Stimulated activated effector memory CD8-positive, alpha-beta T cell treated with anti-CD3 and anti-CD28 coated beads, Interleukin-12 subunit alpha, Interleukin-12 subunit beta, amount 100 ng/mL, for 72 hours (primary cell): ENCODE data around the gene CFDP1.
"Not testable (repeated sequence)": the region's sequence is repeated elsewhere in the genome, so short reads cannot be mapped to it uniquely, and the experiment has no call there.

Experiments
- ATAC-seq: fragments of 150-1000 bp; cut with Tn5 transposase; 2 replicates; pipeline ENCODE4 v1.10.0; 2021
- DNase-seq, 2 donors: peaks; one replicate each; pipeline ENCODE4 v3.0.0; 2021 to 2022; ENCODE audit warnings: low spot score in 2 of 2
- H3K27ac Mint-ChIP-seq: one replicate; pipeline ENCODE4 v1.8.0; 2022; ENCODE audit warnings: mild to moderate bottlenecking, mixed read lengths
- H3K36me3 Mint-ChIP-seq: one replicate; pipeline ENCODE4 v1.8.0; 2022; ENCODE audit warnings: mild to moderate bottlenecking, mixed read lengths
- H3K4me1 Mint-ChIP-seq: one replicate; pipeline ENCODE4 v1.8.0; 2022; ENCODE audit warnings: mixed read lengths
- H3K4me3 Mint-ChIP-seq: one replicate; pipeline ENCODE4 v1.8.0; 2022; ENCODE audit warnings: mild to moderate bottlenecking, mixed read lengths
- H3K9me3 Mint-ChIP-seq: one replicate; pipeline ENCODE4 v1.8.0; 2022; ENCODE audit warnings: mixed read lengths

The CFDP1 gene

GRCh38 chr16:75289189-75289588 is 144.1 kb downstream of the CFDP1 start:
- peaks cover 45% of the 10 kb centered on the region for H3K36me3 Mint-ChIP-seq
- no peak for DNase-seq
- peak overlapping the region; percentile 57 for H3K27ac Mint-ChIP-seq

DNA sequence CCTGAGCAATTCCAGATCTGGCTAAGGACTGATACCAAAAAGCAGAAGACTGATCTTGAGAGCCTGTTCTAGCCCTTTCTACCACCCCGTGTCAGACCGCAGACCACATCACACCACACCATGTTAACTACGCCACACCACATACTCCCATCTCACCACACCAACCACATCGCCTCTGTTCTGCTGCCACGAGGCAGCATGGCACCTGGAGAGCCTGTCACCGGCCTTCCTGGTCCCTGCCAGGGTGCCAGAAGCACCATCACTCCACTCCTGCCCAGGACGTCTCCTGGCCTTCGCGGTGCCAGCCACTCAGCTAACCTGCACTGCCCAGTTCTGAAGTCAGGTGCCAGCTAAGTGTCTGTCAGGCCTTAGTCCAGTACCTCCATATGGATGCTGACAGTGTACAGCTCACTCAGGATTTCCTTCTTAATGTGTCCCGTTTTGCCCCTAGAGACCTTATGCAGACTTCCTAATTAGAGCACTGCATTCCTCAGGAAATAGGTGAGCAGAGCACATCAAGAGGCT is 144.6 kb downstream of the CFDP1 start:
- Mint-ChIP-seq H3K4me3 (peak overlapping the region; percentile 18), H3K36me3 (peaks cover 40% of the 10 kb centered on the region), H3K27ac (peak overlapping the region; percentile 57), H3K4me1 (peaks cover 22% of the 10 kb centered on the region), H3K9me3 (no peaks in the 10 kb centered on the region)
- peak; percentile 92 for ATAC-seq
- DNase-seq: peak; percentile 21 to 70

More at GRCh38 chr16:75289189-75289588, 144.1 kb downstream of the CFDP1 start:
- peaks cover 22% of the 10 kb centered on the region for H3K4me1 Mint-ChIP-seq
- no peak for ATAC-seq
- H3K4me3 Mint-ChIP-seq: peak overlapping the region; percentile 18
- no peaks in the 10 kb centered on the region for H3K9me3 Mint-ChIP-seq

DNA sequence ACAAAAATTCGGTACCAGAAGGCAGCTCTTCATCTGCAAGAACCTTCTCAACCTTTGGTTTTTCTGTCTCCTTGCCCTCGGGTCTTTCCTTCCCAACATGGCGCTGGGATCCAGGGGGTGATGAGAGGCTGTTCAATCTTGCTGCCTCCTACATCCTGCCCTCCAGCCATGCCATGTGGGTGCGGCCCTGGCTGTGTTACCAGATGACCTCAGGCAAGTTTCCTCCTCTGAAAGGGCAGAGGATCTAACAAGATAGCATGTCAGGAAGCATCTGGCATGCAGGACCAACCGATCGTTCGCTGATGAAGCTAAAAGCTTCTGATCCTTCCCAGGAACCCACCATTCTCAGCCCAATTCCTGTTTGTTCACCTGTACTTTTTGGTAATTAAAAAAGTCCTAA is 145.1 kb downstream of the CFDP1 start:
- H3K27ac Mint-ChIP-seq: peak overlapping the region; percentile 57
- H3K4me3 Mint-ChIP-seq: peak overlapping the region; percentile 18
- no peaks in the 10 kb centered on the region for H3K9me3 Mint-ChIP-seq
- no peak for DNase-seq
- peak; percentile 47 for ATAC-seq
- peaks cover 36% of the 10 kb centered on the region for H3K36me3 Mint-ChIP-seq
- H3K4me1 Mint-ChIP-seq: peaks cover 22% of the 10 kb centered on the region

GRCh38 chr16:75287708-75288107 is 145.6 kb downstream of the CFDP1 start:
- no peaks in the 10 kb centered on the region for H3K9me3 Mint-ChIP-seq
- H3K27ac Mint-ChIP-seq: peak overlapping the region; percentile 57
- peaks cover 22% of the 10 kb centered on the region for H3K4me1 Mint-ChIP-seq
- H3K4me3 Mint-ChIP-seq: no peak overlapping the region
- ATAC-seq (no peak), DNase-seq (no peak)
- peaks cover 31% of the 10 kb centered on the region for H3K36me3 Mint-ChIP-seq

DNA sequence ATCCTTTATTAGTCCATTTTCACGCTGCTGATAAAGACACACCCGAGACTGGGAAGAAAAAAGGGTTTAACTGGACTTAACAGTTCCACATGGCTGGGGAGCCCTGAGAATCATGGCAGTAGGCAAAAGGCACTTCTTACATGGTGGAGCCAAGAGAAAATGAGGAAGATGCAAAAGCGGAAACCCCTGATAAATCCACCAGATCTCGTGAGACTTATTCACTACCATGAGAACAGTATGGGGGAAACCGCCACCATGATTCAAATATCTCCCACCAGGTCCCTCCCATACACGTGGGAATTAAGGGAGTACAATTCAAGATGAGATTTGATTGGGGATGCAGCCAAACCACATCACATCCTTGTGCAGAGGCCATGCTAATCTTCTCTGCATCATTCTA is 146.9 kb downstream of the CFDP1 start:
- ATAC-seq (no peak), DNase-seq (no peak)
- H3K36me3 Mint-ChIP-seq: peaks cover 18% of the 10 kb centered on the region
- no peak overlapping the region for H3K4me3 Mint-ChIP-seq
- H3K27ac Mint-ChIP-seq: no peak overlapping the region
- no peaks in the 10 kb centered on the region for H3K9me3 Mint-ChIP-seq
- H3K4me1 Mint-ChIP-seq: peaks cover 22% of the 10 kb centered on the region

GRCh38 chr16:75282466-75283281 is 150.6 kb downstream of the CFDP1 start:
- H3K36me3 Mint-ChIP-seq: peaks cover 5% of the 10 kb centered on the region
- no peak overlapping the region for H3K27ac Mint-ChIP-seq
- no peaks in the 10 kb centered on the region for H3K9me3 Mint-ChIP-seq
- ATAC-seq: no peak
- H3K4me3 Mint-ChIP-seq: no peak overlapping the region
- no peak for DNase-seq
- peaks cover 12% of the 10 kb centered on the region for H3K4me1 Mint-ChIP-seq

DNA sequence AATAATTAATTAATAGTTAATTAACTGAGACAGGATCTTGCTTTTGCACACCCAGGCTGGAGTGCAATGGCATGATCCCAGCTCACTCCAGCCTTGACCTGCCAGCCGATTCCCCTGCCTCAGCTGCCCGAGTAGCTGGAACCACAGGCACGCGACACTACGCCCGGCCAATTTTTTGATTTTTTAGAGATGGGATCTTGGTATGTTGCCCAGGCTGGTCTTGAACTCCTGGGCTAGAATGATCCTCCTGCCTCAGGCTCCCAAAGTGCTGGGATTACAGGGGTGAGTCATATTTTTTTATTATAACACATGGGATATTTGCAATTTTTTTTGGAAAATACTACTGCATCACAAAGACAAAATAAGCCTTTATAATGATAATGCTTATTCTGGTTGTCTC is 151.5 kb downstream of the CFDP1 start:
- no peak overlapping the region for H3K4me3 Mint-ChIP-seq
- peaks cover 5% of the 10 kb centered on the region for H3K36me3 Mint-ChIP-seq
- no peak overlapping the region for H3K27ac Mint-ChIP-seq
- DNase-seq (no peak), ATAC-seq (no peak)
- H3K4me1 Mint-ChIP-seq: peaks cover 6% of the 10 kb centered on the region
- H3K9me3 Mint-ChIP-seq: no peaks in the 10 kb centered on the region

DNA sequence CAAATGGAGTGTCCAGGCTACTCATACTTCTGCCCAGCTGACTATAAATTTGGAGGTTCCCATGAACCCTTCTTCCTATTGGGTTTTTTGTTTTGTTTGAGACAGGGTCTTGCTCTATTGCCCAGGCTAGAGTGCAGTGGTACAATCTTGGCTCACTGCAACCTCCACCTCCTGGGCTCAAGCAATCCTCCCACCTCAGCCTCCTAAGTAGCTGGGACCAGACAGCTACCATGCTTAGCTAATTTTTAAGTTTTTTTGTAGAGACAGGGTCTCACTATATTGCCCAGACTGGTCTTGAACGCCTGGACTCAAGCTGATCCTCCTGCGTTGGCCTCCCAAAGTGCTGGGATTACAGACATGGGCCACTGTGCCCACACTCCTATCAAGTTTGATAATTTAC is 152.3 kb downstream of the CFDP1 start:
- not testable (repeated sequence) for H3K27ac Mint-ChIP-seq, H3K36me3 Mint-ChIP-seq, H3K4me1 Mint-ChIP-seq, H3K9me3 Mint-ChIP-seq, H3K4me3 Mint-ChIP-seq, ATAC-seq, DNase-seq

DNA sequence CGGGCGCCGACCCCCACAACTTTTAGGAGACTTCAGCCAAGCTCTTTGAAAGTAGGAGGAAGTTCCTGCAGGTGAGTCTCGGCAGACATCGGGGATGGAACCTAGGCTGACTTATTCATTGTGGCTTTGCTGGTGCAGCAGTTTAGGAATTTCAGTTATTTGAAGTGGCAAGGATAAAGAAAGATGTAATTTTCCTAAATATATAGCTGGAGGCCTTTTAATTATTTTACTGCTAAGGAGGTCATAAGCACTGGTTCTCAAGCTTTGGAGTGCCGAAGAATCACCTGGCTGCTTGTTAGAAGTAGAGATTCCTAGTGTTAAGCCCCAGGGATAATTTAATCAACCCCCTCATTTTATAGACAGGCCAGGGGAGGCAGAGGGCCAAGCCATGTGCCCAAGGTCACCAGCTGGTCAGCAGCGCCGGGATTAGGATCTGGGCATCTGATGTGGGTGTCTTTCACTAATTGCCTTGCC is 152.9 kb downstream of the CFDP1 start:
- Mint-ChIP-seq H3K9me3 (no peaks in the 10 kb centered on the region), H3K27ac (no peak overlapping the region), H3K4me1 (peaks cover 6% of the 10 kb centered on the region), H3K4me3 (no peak overlapping the region), H3K36me3 (peaks cover 1% of the 10 kb centered on the region)
- DNase-seq (no peak), ATAC-seq (no peak)

DNA sequence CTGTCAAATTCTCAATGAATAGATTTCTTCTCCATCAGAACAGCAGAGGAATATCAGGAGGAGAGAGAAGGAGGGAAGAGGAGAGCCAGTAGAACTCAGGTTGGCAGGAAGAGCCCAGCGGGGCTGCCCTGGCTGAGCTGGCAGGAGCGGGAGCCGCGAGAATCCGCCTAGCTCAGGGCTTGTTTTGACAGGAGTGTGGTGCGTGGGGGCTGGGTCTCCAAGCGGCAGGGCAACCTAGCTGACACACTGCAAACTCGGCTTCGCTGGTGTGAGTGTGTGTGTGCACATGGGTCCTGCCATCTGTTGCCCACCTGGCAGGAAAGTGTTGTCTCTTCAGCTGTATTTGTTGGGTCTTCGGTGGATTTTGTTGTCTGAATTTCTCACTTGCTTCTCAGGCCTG is 154.0 kb downstream of the CFDP1 start:
- Mint-ChIP-seq H3K9me3 (no peaks in the 10 kb centered on the region), H3K4me1 (peaks cover 13% of the 10 kb centered on the region), H3K4me3 (no peak overlapping the region), H3K36me3 (no peaks in the 10 kb centered on the region), H3K27ac (no peak overlapping the region)
- no peak for ATAC-seq
- no peak for DNase-seq

DNA sequence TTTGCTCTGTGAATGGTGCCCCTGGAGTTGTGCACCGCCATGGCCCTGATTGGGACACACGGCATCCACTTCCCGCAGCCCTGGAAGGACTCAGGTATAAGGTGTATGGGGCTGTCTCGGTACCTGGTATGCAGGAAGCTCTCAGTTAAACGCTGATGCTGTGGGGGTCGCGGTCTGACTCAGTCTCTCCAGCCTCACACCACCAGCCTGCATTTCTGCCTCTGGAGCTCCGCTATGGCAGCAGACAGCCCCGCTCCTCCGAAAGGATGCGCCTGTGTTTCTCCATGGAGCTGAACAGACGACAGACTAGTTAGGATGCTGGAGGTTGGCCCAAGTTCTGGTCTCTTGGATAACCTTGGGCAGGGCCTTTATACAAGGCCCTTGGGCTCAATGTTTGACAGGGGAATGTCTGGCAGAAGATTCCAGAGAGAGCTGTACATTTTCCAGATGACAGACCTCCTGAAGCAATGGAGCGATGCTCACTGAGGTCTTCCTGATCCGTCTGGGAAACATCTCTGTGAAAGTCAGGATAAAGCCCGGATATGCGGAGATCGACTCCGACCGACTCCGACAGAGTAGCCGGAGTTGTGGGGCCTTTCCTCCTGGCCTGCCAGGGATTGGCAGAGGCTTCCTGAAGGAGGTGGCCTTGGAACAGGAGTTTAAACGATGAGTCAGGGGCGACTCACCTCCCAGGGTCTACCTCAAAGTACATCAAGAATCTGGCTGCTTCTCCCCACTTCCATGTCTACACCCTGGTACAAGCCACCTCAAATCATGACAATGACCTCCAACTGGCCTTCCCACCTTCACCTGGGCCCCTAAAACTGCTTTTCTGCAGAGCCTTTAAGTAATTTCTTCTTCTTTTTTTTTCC is 160.0 kb downstream of the CFDP1 start:
- ATAC-seq: no peak
- Mint-ChIP-seq H3K4me3 (no peak overlapping the region), H3K9me3 (no peaks in the 10 kb centered on the region), H3K36me3 (no peaks in the 10 kb centered on the region), H3K4me1 (peaks cover 7% of the 10 kb centered on the region), H3K27ac (no peak overlapping the region)
- DNase-seq: no peak

DNA sequence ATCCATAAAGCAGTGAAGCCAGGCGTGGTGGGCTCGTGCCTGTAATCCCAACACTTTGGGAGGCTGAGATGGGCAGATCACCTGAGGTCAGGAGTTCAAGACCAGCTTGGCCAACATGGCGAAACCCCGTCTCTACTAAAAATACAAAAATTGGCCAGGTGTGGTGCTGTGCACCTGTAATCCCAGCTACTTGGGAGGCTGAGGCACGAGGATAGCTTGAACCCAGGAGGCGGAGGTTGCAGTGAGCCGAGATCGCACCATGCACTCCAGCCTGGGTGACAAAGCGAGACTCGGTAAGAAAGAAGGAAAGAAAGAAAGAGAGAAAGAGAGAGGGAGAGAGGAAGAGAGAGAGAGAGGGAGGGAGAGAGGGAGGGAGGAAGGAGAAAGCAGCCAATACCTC is 160.7 kb downstream of the CFDP1 start:
- not testable (repeated sequence) for DNase-seq, H3K9me3 Mint-ChIP-seq, H3K27ac Mint-ChIP-seq, H3K4me3 Mint-ChIP-seq, H3K4me1 Mint-ChIP-seq, ATAC-seq, H3K36me3 Mint-ChIP-seq

- no peak for DNase-seq
- Mint-ChIP-seq H3K36me3 (no peaks in the 10 kb centered on the region), H3K4me1 (peaks cover 7% of the 10 kb centered on the region), H3K4me3 (no peak overlapping the region), H3K27ac (no peak overlapping the region), H3K9me3 (no peaks in the 10 kb centered on the region)
- no peak for ATAC-seq
These were observed 161.2 kb downstream of the CFDP1 start for GRCh38 chr16:75272097-75272551.

- Mint-ChIP-seq H3K36me3 (no peaks in the 10 kb centered on the region), H3K4me1 (peaks cover 8% of the 10 kb centered on the region), H3K9me3 (no peaks in the 10 kb centered on the region), H3K27ac (no peak overlapping the region), H3K4me3 (no peak overlapping the region)
- DNase-seq (no peak), ATAC-seq (no peak)
These were observed 161.7 kb downstream of the CFDP1 start for GRCh38 chr16:75271441-75272096.

GRCh38 chr16:75269358-75269757 is 163.9 kb downstream of the CFDP1 start:
- not testable (repeated sequence) for H3K9me3 Mint-ChIP-seq, H3K36me3 Mint-ChIP-seq, H3K27ac Mint-ChIP-seq, H3K4me3 Mint-ChIP-seq, ATAC-seq, DNase-seq
- peaks cover 13% of the 10 kb centered on the region for H3K4me1 Mint-ChIP-seq
